ENCODE data around the gene DPP6.

- TF ChIP-seq POLR2A (IDR thresholded peaks at IDR 0.05): no peak
- no peak for TF ChIP-seq CTCF (IDR thresholded peaks at IDR 0.05)
- no peak for TF ChIP-seq EP300 (IDR thresholded peaks at IDR 0.05)
Observed at GRCh38 chr7:154540596-154540995, 488.4 kb downstream of the DPP6 start.

All from tibial nerve (tissue), 4 donors.